Fibroblast of upper back skin (primary cell): Measurements from ENCODE around the gene MRPL18.
"Not testable (repeated sequence)": the region's sequence is repeated elsewhere in the genome, so short reads cannot be mapped to it uniquely, and the experiment has no call there.

ENCODE experiments used
- DNase-seq: peaks from one replicate; pipeline ENCODE4 v3.0.0-alpha.2; 2013

MRPL18 gene

DNA sequence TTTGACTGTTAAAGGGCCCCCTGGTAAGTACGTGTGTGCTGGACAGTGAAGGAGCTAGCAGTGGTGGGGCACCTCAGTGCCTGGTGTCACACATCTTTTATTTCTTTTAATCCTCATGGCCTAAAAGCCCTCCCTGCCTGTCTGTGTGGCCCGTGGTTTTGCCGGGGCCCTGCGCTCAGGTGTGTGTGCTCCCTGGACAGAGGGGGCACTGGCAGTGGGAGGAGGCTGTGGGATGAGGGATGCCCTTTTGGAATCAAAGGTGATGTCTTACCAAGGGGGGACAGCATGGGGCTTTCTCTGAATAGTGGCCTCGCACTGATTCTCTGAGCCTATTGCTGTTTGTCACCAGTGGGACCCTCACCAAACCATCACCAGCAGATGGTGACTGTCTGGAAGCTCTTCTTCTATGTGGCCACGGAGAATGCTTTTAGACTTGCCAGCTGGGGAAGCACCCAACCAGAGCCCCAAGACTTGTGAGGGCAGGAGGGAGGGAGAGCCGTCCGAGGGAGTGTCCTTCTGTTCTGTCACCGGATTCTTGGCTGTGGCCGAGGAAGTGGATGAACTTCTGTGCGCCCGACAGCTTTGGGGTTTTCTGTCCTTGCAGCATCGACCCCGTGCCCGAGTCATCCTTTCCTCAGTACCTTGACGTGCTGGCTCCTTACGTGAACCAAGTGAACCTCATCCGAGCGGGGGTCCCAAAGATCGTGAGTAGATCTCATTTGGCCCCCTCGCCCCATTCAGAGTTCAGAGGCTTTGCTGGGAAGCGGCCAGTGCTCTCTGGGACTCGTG lies 27.9 kb downstream of the MRPL18 start:
- no peak for DNase-seq

DNA sequence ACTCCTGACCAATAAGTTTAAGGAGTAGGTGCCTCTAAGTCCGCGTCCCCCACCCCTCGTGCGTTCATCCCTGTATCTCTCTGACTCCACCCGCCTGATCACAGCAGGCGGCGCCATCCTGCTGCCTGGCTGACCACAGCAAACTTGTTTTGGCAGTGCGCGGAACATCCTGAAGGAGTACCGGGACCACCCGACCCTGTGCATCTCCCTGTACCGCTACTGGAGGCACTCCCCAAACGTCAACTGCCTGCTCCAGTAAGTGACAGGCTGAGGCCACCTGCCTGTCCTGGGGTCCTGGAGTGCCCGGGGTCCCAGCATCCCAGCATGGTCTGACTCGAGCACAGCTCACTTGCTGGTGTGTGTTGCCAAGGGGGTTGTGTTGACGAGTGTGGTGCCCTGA lies 28.8 kb downstream of the MRPL18 start:
- no peak for DNase-seq

GRCh38 chr6:159819932-159820640 lies 29.8 kb downstream of the MRPL18 start:
- no peak for DNase-seq

GRCh38 chr6:159821122-159821521 lies 30.9 kb downstream of the MRPL18 start:
- DNase-seq: no peak

DNA sequence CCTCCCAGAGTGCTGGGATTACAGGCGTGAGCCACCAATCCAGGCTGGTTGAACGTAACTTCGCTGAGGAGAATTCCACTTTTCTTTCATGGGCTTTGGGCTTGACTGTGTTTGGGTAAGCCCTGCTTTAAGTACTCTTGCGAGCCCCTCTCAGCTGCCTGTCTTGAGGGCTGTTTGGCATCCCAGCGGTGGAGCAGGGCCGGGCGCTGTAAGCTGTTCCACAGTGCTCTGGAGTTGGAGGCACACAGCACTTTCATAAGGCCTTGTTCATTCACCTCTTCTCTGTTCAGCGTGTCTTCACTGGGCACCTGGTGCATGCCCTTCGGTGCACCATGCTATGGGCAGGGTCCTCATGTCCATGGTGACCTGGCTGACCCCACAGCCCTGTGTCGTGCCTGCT lies 31.5 kb downstream of the MRPL18 start:
- DNase-seq: no peak

DNA sequence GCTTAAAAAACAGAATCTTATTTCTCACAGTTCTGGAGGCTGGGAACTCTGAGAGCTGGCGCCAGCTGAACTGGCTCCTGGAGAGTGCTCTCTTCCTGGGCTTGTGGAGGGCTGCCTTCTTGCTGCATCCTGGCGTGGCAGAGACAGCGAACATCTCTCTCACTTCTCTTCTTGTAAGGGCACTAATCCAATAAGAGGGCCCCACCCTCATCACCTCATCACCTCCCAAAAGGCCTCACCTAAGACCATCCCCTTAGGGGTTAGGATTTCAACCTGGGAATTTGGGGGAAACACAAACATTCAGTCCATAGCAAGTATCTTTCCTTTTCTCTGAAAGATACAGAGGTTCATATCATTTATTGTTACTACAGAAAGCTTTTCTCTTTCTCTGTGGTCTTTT lies 33.7 kb downstream of the MRPL18 start:
- DNase-seq: no peak

DNA sequence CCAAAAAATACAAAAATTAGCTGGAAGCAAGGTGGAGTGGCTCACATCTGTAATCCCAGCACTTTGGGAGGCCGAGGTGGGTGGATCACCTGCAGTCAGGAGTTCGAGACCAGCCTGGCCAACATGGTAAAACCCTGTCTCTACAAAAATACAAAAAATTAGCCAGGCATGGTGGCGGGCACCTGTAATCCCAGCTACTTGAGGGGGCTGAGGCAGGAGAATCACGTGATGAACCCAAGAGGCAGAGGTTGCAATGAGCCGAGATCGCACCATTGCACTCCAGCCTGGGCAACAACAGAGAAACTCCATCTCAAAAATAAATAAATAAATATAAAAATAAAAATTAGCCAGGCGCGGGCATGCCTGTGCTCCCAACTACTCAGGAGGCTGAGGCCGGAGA lies 34.4 kb downstream of the MRPL18 start:
- not testable (repeated sequence) for DNase-seq

DNA sequence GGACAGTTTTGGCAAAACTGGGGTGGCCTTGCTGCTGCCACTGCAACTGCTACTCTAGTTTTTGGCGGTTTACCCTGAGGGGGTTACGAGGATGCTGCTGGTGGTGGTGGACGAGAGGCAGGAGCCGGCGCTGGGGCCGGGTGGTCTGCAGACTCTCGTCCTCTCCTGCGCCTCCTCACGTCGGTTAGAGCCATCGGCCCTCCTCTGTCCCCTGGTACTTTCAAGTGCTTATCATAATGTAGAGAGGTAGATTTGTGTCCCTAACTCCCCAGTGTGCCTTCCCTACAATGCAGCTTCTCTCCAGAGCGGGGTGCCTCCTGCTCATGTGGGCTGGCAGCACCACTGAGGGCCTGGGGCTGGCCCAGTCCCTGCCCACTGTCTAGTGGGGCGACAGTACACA lies 35.7 kb downstream of the MRPL18 start:
- no peak for DNase-seq

GRCh38 chr6:159826968-159827647 lies 36.8 kb downstream of the MRPL18 start:
- DNase-seq: no peak

GRCh38 chr6:159828074-159828473 lies 37.8 kb downstream of the MRPL18 start:
- DNase-seq: peak; percentile 65

DNA sequence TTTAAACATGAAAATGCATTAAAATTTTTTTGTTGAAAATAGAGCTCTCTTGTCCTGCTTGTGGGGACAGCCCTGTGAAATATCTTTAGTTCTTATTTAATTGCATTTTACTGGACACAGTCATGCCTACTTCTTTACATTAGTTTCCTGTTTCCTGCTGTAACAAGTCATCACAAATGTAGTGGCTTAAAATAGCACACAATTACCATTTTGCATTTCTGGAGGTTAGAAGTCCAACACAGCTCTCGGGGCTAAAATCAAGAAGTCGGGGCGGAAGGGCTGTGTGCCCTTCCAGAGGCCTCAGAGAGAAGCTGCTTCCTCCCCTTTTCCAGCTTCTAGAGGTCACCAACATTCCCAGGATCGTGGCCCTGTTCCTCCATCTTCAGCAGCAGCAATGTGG lies 39.3 kb downstream of the MRPL18 start:
- DNase-seq: peak; percentile 33

DNA sequence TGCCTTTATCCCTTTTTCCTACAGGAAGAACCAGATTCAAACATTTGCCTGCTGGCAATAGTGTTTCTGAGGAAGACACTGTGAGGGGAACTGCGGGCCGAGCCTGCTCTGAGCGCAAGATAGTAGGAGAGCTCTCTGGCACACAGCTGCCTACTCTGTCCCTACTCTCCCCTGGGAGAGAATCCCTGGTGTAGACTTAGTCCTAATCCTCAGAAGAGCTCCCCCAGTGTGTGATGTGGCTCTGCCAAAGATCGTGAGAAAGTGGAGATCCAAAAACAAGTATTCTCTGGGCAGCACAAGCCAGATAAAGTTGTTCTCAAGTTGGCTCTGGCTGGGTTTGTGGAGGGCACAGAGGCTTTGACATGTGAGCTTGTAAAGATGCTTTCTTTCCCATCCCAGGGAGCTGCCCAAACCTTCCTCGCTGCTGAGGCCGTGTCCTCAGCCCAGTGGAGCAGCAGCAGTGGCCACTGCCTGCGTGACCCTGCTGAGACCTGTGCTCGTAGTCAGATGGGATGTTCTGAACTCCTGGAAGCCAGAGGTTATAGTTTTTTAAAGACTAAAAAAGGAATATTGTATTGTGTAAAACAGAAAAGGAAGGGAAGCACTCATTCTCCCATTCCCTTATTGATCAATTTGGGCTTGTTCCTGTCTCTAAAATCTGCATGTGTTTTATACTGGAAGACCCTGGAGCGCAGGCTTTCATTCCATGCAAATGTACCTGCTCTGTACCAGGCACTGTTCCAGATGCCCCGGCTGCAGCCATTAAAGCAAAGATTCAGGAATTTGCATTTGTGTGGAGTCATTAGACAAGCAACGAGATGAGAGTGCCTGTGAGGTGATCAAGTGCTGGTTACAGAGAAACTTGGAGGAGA lies 40.5 kb downstream of the MRPL18 start:
- no peak for DNase-seq

GRCh38 chr6:159831373-159831679 lies 41.1 kb downstream of the MRPL18 start:
- DNase-seq: no peak

DNA sequence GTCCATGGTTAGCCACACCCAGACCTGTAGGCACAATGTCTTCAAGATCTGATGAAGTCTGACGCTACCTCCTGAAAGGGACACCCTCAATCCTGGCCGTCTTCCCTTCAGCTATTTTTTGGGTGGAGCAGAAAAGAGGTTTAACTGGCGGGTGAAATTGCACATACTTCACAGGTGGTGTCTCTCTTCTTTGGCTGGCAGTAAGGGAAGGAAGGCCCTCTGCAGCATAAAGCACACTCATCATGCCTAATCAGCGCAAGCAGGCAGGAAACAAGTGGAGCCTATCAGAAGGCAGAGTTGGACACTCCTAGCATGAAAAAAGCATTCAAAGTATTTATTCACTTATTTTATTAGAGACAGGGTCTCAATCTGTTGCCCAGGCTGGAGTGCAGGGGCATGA lies 42.7 kb downstream of the MRPL18 start:
- no peak for DNase-seq

- DNase-seq: peak; percentile 44
Measured at GRCh38 chr6:159833556-159833955, 43.3 kb downstream of the MRPL18 start.

DNA sequence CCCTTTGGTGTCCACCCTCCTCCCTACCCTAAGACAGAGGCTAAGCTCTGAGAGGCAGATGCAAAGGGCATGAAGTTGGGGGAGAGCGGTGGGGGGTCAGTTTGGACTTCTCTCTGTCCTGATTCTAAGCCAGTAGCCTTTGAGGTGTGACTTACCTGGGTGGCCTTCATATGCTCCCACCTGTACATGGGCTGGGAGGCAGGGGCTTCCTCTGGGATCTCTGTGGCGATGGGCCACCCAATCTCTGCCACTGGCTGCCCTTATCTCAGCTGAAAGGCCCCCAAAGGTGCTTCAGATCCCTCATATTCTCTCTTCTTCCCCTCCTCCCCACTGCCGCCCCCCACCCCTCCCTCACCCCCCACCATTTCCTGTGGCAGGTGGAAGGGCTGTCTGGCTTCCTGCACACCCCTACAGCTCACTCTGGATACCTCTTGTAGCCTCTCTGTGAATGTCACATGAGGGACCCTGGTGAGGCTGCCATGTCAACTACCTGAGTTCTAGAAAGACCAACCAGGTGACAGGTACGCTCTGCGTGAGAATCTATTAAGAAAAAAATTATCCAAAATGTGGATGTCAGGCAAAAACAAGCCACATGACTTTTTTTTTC lies 43.8 kb downstream of the MRPL18 start:
- no peak for DNase-seq

GRCh38 chr6:159836718-159837490 lies 46.6 kb downstream of the MRPL18 start:
- DNase-seq: peak; percentile 7

- DNase-seq: no peak
Measured at GRCh38 chr6:159837511-159837910, 47.2 kb downstream of the MRPL18 start.

GRCh38 chr6:159838020-159838744 lies 47.9 kb downstream of the MRPL18 start:
- DNase-seq: no peak

DNA sequence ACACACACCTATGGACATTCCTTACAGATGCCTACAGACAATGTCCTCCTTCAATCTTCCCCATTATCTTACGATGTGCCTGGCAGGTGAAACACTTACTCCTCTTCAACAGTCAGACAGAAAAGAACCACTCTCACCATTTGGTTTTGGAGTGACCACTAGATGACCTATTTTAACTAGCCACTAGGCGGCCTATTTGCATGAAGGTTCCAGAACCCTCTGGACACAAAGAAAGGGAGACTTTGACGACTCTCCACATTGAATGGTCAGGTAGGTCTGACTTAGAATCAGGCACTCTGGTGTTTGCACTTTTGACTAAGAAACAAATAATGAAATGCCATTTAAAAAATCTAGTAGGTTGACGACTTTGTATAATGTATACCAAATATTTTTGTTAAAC lies 51.8 kb downstream of the MRPL18 start:
- no peak for DNase-seq
